Fibroblast of pulmonary artery (primary cell): ENCODE results near the gene RTP5.

Experiments used
- DNase-seq: peaks from one replicate; pipeline ENCODE4 v3.0.0-alpha.2; 2010; ENCODE audit warnings: low read depth
- H3K4me3 ChIP-seq: replicated peaks from 2 replicates; pipeline ENCODE4 v1.5.1; 2011; ENCODE audit warnings: low read depth, mild to moderate bottlenecking, control low read depth, low read length, moderate library complexity
- CTCF ChIP-seq: IDR thresholded peaks from 2 replicates; pipeline ENCODE4 v1.5.1; 2011; ENCODE audit warnings: mild to moderate bottlenecking, control low read depth, low read length, inconsistent platforms; ENCODE audit errors: missing control alignments

Gene RTP5

DNA sequence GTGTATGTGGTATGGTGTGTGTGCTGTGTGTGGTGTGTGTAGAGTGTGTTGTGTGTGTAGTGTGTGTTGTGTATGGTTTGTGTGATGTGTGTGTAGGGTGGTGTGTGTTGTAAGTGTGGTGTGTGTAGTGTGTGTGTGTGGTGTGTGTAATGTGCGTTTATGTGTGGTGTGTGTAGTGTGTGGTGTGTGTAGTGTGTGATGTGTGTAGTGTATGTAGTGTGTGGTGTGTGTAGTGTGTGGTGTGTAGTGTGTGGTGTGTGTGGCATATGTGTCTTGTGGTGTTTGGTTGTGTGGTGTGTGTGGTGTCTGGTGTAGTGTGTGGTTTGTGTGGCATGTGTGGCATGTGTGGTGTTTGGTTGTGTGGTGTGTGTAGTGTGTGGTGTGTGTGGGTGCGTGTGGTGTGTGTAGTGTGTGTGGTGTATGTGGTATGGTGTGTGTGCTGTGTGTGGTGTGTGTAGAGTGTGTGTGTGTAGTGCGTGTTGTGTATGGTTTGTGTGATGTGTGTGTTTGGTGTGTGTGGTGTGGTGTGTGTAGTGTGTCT is 4.0 kb upstream of the RTP5 start:
- no peak for TF ChIP-seq CTCF
- no peak overlapping the region for H3K4me3 ChIP-seq
- DNase-seq: no peak

- TF ChIP-seq CTCF: no peak
- DNase-seq: no peak
- H3K4me3 ChIP-seq: no peak overlapping the region
These were observed 3.4 kb upstream of the RTP5 start for GRCh38 chr2:241865957-241866789.

- no peak for DNase-seq
- H3K4me3 ChIP-seq: no peak overlapping the region
- TF ChIP-seq CTCF: no peak
These were observed 2.5 kb upstream of the RTP5 start for GRCh38 chr2:241866790-241867645.

- no peak for DNase-seq
- TF ChIP-seq CTCF: no peak
- no peak overlapping the region for H3K4me3 ChIP-seq
These were observed 1.6 kb upstream of the RTP5 start for GRCh38 chr2:241867776-241868420.

- no peak for TF ChIP-seq CTCF
- DNase-seq: no peak
- H3K4me3 ChIP-seq: no peak overlapping the region
These were observed 858 bp upstream of the RTP5 start for GRCh38 chr2:241868661-241869081.

GRCh38 chr2:241870081-241870541 is 582 bp downstream of the RTP5 start:
- no peak for DNase-seq
- TF ChIP-seq CTCF: no peak
- no peak overlapping the region for H3K4me3 ChIP-seq
